HepG2 (cell line): ENCODE data around the gene TACC3. TPM values are rescaled to one million over a fixed set of nuclear protein-coding genes. Genes with fewer than 3 reads are reported as not detected.

Source experiments
- CSRNP1 ChIP-seq: sonication (generic); formaldehyde crosslinking; IDR thresholded peaks from 2 replicates; pipeline ENCODE4 v1.8.1; 2023; ENCODE audit warnings: mild to moderate bottlenecking, missing genetic modification reagents
- EP300 ChIP-seq, 3 experiments: sonication (generic) in 1 of 3; formaldehyde crosslinking in 1 of 3; IDR thresholded peaks; 2 replicates each; pipeline versions ENCODE4 v1.5.1 to v1.6.1; 2011 to 2020; ENCODE audit warnings: low read depth in 2 of 3, low read length in 2 of 3, borderline replicate concordance in 1 of 3, improper control_type of control experiment in 1 of 3, mild to moderate bottlenecking in 1 of 3, missing genetic modification reagents in 1 of 3, moderate library complexity in 1 of 3
- ERF ChIP-seq: IDR thresholded peaks from 2 replicates; pipeline ENCODE4 v1.6.1; 2018; ENCODE audit warnings: missing biosample characterization, missing genetic modification reagents
- HMG20B ChIP-seq: conservative IDR thresholded peaks from 2 replicates; pipeline ENCODE4 v1.6.1; 2016; ENCODE audit warnings: missing genetic modification reagents, missing compliant biosample characterization
- NPAS2 ChIP-seq: sonication (generic); formaldehyde crosslinking; IDR thresholded peaks from 2 replicates; pipeline ENCODE4 v1.8.0; 2022; ENCODE audit warnings: mild to moderate bottlenecking, missing genetic modification reagents, borderline replicate concordance
- PAWR ChIP-seq: sonication (generic); formaldehyde crosslinking; IDR thresholded peaks from 2 replicates; pipeline ENCODE4 v1.4.0; 2020; ENCODE audit warnings: missing genetic modification reagents, mild to moderate bottlenecking, borderline replicate concordance
- PAX8 ChIP-seq: sonication (generic); formaldehyde crosslinking; IDR thresholded peaks from 2 replicates; pipeline ENCODE4 v1.8.0; 2022; ENCODE audit warnings: mild to moderate bottlenecking, missing genetic modification reagents, borderline replicate concordance
- REPIN1 ChIP-seq: sonication (generic); formaldehyde crosslinking; IDR thresholded peaks from 2 replicates; pipeline ENCODE4 v1.8.0; 2022; ENCODE audit warnings: missing genetic modification reagents, low read depth, mild to moderate bottlenecking, borderline replicate concordance
- RFXAP ChIP-seq: sonication (generic); formaldehyde crosslinking; IDR thresholded peaks from 2 replicates; pipeline ENCODE4 v1.4.0; 2020; ENCODE audit warnings: missing genetic modification reagents, borderline replicate concordance
- SNRNP70 ChIP-seq: fragments of 200-400 bp; formaldehyde crosslinking; IDR thresholded peaks from 2 replicates; pipeline ENCODE4 v1.6.1; 2017; ENCODE audit warnings: mild to moderate bottlenecking, low read depth, low read length, moderate library complexity
- SUZ12 ChIP-seq: fragments of 150-350 bp; IDR thresholded peaks from 2 replicates; pipeline ENCODE4 v1.6.1; 2014; ENCODE audit warnings: low read depth, low read length
- TGIF2 ChIP-seq: IDR thresholded peaks from 2 replicates; pipeline ENCODE4 v1.6.1; 2016; ENCODE audit warnings: control low read depth, missing compliant biosample characterization
- ZNF577 ChIP-seq: sonication (generic); formaldehyde crosslinking; IDR thresholded peaks from 2 replicates; pipeline ENCODE4 v1.4.0; 2020; ENCODE audit warnings: mild to moderate bottlenecking, low read depth, missing genetic modification reagents, borderline replicate concordance
- ZNF672 ChIP-seq: sonication (generic); formaldehyde crosslinking; IDR thresholded peaks from 2 replicates; pipeline ENCODE4 v1.8.1; 2022; ENCODE audit warnings: missing genetic modification reagents
- polyA plus RNA-seq, 8 experiments: library from polyadenylated mRNA; depleted of rRNA in 3 of 8; stranded (reverse) in 7 of 8; unstranded in 1 of 8; fragments of >200 nt; fragmentation: Illumina TruSeq in 4 of 8; extraction: Trizol in 4 of 8; gene quantifications; 2 replicates each; pipeline versions ENCODE4 v1.2.1 to v1.2.3, GENCODE V29; 2011 to 2016; ENCODE audit warnings: low read depth in 4 of 8, missing spikeins in 1 of 8, mixed read lengths in 1 of 8; ENCODE audit not compliant: insufficient read depth in 1 of 8
- total RNA-seq, 5 experiments: library from RNA; depleted of rRNA; stranded (reverse); fragments of >200 nt; fragmentation: Illumina TruSeq; extraction: Trizol; gene quantifications; 2 replicates each; pipeline ENCODE4 v1.2.3, GENCODE V29; 2016; ENCODE audit warnings: low read depth in 1 of 5
- TF ChIP-seq, protein P1 (sequence below): sonication (generic); formaldehyde crosslinking; IDR thresholded peaks from 2 replicates; pipeline ENCODE4 v1.4.0; 2020; ENCODE audit warnings: mild to moderate bottlenecking, missing genetic modification reagents
- TF ChIP-seq, protein P2 (sequence below): sonication (generic); formaldehyde crosslinking; conservative IDR thresholded peaks from 2 replicates; pipeline ENCODE4 v1.4.0; 2020; ENCODE audit warnings: missing genetic modification reagents
- TF ChIP-seq, protein P3 (sequence below): IDR thresholded peaks from 2 replicates; pipeline ENCODE4 v1.6.1; 2016; ENCODE audit warnings: missing biosample characterization, missing genetic modification reagents, low read depth
- TF ChIP-seq, protein P4 (sequence below): sonication (generic); formaldehyde crosslinking; IDR thresholded peaks from 2 replicates; pipeline ENCODE4 v1.9.0; 2021; ENCODE audit warnings: missing genetic modification reagents, borderline replicate concordance

The TACC3 gene
- total and polyA plus RNA-seq, 2 of the 13 experiments (the other 11 are each of a cell fraction or from before 2014, with no cell fraction given) = 20.3 to 21.2 TPM

DNA sequence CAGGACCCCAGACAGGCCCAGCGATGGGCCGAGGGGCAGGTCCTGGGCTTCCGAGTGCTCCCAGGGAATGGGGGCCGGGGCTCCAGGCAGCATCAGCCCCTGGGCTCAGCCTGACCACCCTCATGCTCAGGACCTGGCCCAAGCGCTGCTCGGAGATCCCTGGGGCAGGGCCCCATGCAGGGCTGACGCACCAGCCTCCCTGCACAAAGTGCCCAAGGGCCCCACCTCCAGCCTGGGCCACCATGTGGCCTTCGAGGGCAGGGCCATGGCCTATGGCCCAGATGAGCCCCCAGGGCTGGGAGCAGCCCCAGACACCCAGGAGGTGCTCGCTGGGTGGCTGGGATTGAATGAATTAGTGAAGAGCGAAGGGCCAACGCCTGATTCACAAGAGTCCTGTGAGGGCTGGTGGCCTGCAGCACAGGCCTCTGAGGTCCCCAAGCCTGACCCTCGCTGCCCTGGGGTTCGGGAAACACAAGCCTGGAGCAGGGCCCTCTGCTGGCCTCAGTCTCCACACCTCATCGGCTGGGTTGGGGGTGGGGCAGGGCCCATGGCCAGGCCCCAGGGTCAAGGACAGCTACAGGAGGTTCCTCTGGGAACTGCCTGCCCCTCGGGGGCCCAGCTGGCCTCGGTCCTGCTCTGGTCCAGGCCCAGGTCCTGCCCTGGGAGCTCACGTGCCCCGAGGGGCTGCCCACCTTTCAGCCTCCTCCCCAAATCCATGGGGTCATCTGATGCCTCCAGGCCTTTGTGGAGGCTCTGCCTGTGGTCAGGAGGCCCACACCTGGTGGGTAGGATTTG is 58.5 kb downstream of the TACC3 start (continued):
- TF ChIP-seq ERF (CRISPR knock-in tag) (peak; percentile 72; the same call in 1 of the 2 replicates), EP300 (IDR thresholded peaks at IDR 0.05; ENCODE audit: low read depth in 2 of 2, low read length in 2 of 2) (peak in 1 of 2 experiments; percentile 77; a peak in 2 of 4 replicates), EP300 (CRISPR knock-in tag; IDR thresholded peaks at IDR 0.05; ENCODE audit: borderline replicate concordance) (peak; percentile 68; the same call in 1 of the 2 replicates), ZNF672 (CRISPR knock-in tag) (no peak), CSRNP1 (peak; percentile 89), REPIN1 (CRISPR knock-in tag) (peak; percentile 97), RFXAP (CRISPR knock-in tag) (peak; percentile 66; the same call in 1 of the 2 replicates), ZNF577 (CRISPR knock-in tag) (no peak), PAX8 (CRISPR knock-in tag) (0 out of 2 replicates have a peak, but pooled peaks have one; percentile 76), NPAS2 (CRISPR knock-in tag) (no peak), SUZ12 (no peak), SNRNP70 (no peak), HMG20B (CRISPR knock-in tag) (no peak; the same call in 1 of the 2 replicates), PAWR (0 out of 2 replicates have a peak, but pooled peaks have one; percentile 22), TGIF2 (CRISPR knock-in tag) (0 out of 2 replicates have a peak, but pooled peaks have one; percentile 27)
- TF ChIP-seq, protein P1, sequence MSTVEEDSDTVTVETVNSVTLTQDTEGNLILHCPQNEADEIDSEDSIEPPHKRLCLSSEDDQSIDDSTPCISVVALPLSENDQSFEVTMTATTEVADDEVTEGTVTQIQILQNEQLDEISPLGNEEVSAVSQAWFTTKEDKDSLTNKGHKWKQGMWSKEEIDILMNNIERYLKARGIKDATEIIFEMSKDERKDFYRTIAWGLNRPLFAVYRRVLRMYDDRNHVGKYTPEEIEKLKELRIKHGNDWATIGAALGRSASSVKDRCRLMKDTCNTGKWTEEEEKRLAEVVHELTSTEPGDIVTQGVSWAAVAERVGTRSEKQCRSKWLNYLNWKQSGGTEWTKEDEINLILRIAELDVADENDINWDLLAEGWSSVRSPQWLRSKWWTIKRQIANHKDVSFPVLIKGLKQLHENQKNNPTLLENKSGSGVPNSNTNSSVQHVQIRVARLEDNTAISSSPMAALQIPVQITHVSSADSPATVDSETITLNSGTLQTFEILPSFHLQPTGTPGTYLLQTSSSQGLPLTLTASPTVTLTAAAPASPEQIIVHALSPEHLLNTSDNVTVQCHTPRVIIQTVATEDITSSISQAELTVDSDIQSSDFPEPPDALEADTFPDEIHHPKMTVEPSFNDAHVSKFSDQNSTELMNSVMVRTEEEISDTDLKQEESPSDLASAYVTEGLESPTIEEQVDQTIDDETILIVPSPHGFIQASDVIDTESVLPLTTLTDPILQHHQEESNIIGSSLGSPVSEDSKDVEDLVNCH (CRISPR knock-in tag) = no peak
- TF ChIP-seq, protein P2, sequence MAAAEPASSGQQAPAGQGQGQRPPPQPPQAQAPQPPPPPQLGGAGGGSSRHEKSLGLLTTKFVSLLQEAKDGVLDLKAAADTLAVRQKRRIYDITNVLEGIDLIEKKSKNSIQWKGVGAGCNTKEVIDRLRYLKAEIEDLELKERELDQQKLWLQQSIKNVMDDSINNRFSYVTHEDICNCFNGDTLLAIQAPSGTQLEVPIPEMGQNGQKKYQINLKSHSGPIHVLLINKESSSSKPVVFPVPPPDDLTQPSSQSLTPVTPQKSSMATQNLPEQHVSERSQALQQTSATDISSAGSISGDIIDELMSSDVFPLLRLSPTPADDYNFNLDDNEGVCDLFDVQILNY (CRISPR knock-in tag) = no peak
- TF ChIP-seq, protein P3, sequence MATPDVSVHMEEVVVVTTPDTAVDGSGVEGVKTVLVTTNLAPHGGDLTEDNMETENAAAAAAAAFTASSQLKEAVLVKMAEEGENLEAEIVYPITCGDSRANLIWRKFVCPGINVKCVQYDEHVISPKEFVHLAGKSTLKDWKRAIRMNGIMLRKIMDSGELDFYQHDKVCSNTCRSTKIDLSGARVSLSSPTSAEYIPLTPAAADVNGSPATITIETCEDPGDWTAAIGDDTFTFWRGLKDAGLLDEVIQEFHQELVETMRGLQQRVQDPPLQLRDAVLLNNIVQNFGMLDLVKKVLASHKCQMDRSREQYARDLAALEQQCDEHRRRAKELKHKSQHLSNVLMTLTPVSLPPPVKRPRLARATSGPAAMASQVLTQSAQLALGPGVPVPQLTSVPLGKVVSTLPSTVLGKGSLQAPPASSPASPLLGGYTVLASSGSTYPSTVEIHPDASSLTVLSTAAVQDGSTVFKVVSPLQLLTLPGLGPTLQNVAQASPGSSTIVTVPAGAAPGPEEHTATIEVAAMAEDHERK (CRISPR knock-in tag) = no peak
- TF ChIP-seq, protein P4, sequence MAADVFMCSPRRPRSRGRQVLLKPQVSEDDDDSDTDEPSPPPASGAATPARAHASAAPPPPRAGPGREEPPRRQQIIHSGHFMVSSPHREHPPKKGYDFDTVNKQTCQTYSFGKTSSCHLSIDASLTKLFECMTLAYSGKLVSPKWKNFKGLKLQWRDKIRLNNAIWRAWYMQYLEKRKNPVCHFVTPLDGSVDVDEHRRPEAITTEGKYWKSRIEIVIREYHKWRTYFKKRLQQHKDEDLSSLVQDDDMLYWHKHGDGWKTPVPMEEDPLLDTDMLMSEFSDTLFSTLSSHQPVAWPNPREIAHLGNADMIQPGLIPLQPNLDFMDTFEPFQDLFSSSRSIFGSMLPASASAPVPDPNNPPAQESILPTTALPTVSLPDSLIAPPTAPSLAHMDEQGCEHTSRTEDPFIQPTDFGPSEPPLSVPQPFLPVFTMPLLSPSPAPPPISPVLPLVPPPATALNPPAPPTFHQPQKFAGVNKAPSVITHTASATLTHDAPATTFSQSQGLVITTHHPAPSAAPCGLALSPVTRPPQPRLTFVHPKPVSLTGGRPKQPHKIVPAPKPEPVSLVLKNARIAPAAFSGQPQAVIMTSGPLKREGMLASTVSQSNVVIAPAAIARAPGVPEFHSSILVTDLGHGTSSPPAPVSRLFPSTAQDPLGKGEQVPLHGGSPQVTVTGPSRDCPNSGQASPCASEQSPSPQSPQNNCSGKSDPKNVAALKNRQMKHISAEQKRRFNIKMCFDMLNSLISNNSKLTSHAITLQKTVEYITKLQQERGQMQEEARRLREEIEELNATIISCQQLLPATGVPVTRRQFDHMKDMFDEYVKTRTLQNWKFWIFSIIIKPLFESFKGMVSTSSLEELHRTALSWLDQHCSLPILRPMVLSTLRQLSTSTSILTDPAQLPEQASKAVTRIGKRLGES (CRISPR knock-in tag) = peak; percentile 70
